ENCODE data around the gene MTCP1.

The MTCP1 gene

GRCh38 chrX:155070975-155071693, at the start of gene MTCP1, which contains the start of the genes BRCC3 and CMC4:
Gene MTCP1, minus strand, starts transcription at chrX:155071136. Its CDS starts 5,126 bp downstream, at chrX:155066010.
Gene BRCC3, plus strand, starts transcription at chrX:155071508. Its CDS starts 20 bp downstream, at chrX:155071528.
Gene CMC4, minus strand, starts transcription at chrX:155071136. Its CDS starts 7,113 bp downstream, at chrX:155064023.
- DNase-seq = peak; percentile 49

GRCh38 chrX:155115174-155115819, 44.4 kb upstream of the MTCP1 start:
- DNase-seq = no peak

DNA sequence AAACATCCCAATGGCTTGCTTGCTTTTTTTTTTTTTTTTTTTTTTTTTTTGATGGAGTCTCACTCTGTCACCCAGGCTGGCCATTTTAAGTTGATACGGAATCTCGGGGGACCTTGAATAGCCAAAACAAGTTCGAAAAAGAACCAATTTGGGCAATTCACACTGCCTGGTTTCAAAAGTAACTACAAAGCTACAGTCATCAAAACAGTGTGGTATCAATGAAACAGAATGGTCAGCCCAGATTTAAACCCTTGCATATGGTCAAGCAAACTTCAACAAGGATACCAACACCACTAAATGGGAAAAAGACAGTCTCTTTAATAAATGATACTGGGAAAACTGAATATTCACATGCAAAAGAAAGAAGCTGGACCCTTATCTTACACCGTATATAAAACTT, 42.2 kb upstream of the MTCP1 start:
- no peak for DNase-seq

- no peak for DNase-seq
Measured at GRCh38 chrX:155112171-155112570, 41.2 kb upstream of the MTCP1 start.

- DNase-seq = no peak
Measured at GRCh38 chrX:155108427-155108826, 37.5 kb upstream of the MTCP1 start.

GRCh38 chrX:155105919-155106318, 35.0 kb upstream of the MTCP1 start:
- no peak for DNase-seq

DNA sequence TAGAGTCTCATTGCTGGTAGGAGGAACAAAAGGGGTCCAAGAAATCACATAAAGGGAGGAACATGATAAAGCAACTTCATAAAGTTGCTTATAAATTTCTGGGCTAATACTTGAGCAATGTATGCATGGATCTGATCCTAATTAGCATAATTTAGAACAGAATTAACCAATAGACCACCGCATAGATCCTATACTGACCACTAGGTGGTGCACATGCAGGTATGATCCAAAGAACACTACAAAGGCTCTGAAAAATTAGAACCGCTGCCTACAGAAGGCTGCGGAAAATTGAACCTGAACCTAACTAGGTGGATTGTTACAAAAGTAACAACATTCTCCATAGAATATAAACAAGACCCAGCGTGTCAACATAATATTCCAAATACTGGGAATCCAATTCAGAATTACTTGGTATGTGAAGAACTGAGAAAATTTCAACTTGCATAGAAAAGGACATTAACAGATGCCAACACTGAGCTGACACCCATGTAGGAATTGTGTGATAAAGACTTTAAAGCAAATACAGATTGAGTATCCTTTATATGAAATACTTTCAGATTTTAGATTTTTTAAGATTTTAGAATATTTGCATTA, 23.6 kb upstream of the MTCP1 start:
- DNase-seq = no peak

DNA sequence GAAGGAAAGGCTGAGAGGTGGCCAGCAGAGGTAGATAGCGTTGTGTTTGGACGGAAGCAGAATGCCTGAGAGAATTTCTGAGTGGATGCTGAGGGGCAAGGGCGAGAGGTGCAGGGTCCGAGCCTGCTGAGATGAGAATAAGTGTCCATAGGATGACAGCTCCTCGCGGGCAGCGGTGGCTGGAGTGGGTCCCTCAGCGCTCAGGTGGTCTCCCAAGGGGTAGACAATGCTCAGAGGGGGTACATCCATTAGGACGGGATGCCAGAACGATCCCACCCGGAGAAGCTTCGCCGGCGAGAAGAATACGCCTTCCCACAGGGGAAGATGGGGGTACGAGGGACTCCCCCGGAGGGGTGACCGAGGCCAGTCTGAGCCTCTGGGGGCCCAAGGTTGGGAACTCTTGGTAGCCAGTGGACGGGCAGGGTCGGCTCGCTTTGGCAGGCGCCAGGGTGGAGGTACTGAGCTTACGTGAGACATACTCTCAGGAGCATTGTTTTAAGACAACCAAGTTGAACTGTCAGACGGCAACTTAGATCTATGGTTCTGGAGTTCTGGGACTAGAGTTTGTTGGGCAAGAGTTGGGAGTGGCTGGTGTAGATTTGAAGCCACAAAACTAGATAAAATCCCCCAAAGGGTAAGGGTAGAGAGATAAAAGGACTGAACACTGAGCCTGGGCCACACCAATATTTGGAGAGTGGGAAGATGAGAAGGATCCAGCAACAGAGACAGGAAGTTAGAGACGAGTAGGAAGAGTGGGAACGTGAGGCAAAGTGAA, 16.2 kb upstream of the MTCP1 start:
- no peak for DNase-seq

DNA sequence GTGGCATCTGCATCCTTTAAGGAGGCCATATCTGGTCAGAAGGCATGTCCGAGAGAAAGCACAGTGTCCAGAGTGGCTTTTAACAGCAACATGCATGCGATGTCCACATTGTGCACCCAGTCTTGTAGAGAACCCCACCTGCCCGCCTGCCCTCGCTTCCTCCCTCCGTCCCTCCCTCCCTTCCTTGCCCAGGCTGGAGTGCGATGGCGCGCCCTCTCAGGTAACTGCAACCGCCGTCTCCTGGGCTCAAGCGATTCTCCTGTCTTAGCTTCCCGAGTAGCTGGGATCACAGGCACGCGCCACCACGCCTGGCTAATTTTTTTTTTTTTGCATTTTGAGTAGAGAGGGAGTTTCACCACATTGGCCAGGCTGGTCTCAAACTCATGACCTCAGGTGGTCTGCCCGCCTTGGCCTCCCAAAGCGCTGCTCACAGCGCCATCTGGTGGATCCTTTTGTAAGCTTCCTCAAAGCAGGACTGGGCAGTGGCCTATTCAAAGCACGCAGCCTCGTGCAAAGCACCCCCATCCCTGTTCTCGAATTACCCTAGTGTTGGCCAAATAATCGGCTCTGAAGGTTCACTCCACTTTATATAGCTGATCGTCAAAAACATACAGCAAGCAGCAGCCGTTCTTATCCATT, 15.4 kb upstream of the MTCP1 start:
- DNase-seq = no peak

DNA sequence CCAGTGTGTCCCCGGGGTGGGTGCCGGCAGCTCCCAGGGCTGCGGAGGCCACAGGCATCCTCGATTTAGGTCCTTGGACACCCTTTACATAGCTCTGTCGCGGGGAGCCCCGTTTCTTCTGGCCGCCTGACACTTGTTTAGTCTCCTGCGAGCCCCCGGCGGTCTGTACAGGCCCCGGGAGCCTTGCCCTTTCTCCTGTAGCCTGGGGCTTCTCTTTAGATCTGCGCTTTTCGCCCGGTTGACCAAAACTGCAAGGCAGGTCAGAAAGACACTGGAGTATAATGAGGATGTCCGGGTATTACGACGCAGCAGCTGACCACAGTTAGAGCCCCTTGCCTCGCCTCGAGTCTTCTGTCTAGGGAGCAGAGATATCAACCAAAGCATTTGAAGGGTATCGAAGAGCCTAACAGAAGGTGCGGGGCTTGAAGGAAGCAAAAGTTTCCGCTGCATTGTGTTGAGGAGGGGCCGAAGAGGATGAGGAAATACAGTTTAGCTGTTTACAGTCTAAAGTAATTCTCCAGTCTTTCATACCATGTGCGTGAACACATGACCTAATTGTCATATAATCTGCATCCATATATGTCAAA, 851 bp upstream of the MTCP1 start:
- DNase-seq = no peak

DNA sequence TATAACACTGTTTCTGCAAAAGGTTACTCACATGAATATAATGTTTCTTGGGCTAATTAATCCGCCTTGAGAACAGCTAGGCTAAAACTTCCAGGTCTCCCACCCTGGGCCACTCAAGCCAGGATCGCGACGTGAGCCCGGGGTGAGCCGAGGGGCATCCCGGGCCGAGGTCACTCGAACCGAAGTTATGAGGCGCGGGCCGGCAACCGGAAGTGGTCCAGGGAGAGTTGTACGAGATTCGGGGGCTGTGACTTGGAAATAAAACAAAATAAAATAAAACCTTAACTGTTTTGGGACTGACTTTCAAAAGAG, 317 bp downstream of the MTCP1 start:
- no peak for DNase-seq

DNA sequence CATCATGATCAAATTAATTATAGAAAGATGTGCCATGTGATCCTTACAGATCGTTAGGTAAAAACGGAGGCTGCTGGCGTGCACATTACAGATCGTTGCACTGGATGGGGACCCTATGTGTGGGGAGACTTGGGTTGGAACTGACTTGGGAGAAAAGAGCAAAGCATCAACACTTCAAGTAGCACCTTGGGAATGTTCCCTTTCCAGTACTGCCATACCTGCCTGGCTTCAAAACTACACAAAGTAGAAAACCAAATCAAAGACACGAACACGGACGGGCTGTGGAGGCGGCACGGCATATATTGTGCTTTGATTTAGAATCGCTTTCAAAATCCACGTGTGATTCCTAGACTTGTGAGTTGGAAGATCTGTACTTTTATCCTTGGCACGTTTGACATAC, 898 bp downstream of the MTCP1 start:
- no peak for DNase-seq

DNA sequence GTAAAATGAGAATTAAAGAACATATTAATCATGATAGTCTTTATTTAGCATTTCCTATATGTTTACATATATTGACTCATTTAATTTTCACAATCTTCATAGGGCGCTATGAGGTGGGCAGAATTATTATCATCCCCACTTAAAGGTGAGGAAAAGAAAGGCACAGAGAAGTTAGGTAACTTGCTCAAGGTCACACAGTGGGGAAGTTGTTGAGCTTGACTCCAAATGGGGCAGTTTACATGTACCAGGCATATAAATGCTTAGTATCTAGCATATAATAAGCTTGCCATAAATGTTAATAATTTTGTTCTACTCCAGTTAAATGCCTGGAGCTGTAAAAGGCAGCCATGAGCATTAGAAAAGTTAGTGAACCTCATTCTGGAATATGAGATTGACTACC, 1.5 kb downstream of the MTCP1 start:
- DNase-seq = no peak

DNA sequence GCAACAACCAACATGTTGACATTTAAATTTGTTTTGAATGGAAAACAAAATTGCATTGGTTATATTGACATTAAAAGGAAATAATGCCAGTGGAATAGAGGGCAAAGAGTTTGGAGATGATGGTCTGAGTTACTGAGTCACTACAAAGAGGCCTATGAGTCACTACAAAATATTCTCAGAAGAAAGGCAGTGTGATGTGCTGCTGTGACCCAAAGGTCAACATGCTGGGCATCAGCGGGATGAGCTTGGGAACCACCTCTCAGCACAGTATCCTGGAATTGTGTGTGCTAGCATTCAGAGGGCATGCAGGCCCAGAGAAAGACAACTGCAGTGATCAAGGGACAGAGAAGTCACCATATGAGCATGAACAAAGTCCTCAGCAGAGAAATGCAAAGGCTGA, 2.8 kb downstream of the MTCP1 start:
- no peak for DNase-seq

DNA sequence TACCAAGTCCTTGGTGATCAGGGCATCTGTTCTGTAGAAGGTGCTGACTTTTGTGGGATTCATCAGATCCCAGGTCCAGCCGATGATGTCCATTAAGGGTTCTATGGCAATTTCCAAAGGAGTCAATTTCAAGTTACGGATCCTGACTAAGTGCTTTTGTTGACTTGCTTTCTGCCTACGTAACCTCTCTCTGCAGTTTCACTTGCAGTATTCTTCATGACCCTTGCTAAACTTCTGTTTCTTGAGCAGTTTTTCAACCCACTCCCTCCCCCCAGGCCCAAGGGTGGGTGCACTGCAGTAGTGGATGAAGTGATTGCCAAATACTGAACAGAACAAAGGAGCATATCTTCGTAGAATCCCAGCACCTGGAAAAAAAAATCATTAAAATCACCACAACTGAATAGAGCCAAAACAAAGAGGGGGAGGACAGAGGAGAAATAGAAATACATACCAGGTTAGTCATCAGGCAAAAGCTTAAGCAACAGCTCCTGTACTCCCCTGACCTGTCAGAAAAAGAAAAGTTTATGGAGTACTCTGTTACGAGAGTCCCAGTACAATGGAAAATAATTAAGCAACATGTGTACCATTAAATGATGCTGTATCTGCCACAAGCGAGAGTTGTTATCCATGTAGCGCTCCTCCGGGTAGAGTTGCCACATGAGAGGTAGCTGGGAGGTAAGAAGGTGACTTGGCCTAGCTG, 5.8 kb downstream of the MTCP1 start:
- no peak for DNase-seq

GRCh38 chrX:155061760-155062159, 9.2 kb downstream of the MTCP1 start:
- DNase-seq = no peak

DNA sequence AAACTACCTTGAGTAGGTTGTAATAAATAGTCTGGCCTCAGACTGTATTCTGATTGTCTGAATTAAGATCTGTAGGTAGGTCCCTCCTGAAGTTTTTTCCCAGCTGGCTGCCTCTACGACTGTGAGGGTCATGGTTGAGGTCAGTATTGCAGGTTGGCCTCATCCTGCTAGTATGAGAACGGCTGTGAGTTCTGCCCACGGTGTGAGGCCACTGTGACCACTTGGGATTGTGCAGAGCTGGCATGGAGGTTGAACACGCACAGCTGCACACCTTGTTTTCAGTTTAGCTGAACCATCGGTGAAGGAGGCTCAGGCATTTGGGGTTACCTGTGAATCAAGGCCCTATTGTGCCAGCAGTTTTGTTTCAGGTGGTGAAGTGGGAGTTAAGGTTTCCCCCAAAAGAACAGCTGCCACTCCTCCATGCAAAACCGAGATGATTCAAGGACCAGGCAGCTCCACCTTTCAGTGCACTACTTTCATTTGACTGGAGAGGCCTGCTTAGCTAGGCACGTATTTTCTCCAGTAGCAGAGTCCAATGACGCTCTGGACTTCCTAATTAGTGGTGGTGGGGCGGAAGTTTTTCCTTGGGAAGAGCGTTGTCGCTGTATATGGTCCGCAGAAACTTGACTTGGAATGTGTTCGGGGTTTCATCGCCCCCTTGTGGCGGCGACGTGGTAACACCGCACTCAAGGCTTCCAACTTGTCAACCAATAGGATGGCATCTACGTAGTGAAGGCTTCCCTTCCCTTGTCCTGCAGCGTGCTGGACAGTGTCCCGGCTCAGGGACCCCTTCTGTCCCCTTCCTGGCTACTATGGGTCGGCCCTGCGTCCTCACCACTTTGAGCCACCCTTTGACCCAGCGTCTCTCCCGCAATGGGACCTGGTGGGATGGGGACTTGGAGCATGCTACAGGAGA, 13.8 kb downstream of the MTCP1 start:
- DNase-seq = no peak

DNA sequence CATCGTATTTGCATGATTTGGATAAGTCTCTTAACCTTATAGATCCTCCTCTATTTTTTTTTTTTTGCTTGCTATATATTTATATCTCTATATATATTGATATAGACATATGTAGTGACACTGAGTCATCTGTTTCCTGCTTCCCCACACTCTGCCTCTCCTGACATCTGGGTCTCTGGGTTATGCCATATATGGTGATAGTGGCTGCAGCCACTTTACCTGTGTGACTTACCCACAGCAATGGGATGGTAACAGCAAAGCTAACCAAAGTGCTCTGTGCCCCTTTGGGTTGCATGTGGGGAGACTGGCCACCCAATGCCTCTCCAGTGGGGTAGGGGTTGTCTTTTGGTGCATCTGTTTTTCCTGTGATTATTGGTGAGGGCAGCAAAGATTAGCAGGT, 14.5 kb downstream of the MTCP1 start:
- DNase-seq = no peak

GRCh38 chrX:155055494-155055893, 15.4 kb downstream of the MTCP1 start:
- DNase-seq = no peak

GRCh38 chrX:155054255-155054654, 16.7 kb downstream of the MTCP1 start:
- no peak for DNase-seq

DNA sequence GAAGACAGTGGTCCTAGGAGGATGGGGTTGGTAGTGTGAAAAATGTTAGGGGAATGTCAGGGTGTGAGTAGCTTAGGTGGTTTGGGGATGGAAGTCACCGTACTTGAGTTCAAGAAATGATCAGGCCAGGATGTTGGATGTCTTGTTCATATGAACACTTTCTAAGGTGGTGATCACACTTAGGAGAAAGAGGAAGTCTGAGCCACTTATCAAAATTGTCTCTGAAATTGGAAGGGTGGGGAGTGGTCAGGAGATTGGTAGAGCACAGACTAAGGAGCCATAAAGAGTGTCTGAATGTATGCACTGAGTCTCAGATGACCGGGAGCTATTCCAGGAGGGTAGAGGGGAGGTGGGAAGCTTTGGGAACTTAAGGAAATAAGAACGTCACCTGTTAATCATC, 17.3 kb downstream of the MTCP1 start:
- DNase-seq = no peak
